Ecto neural progenitor cell (in vitro differentiated cells): Measurements from ENCODE around the gene ZBTB9.

Experiments
- DNase-seq: peaks from one replicate; pipeline ENCODE4 v3.0.0-alpha.2; 2018; ENCODE audit warnings: low spot score

The ZBTB9 gene

GRCh38 chr6:33433001-33433543 is 21.3 kb upstream of the ZBTB9 start:
- DNase-seq, result no peak

- DNase-seq, result no peak
Measured at GRCh38 chr6:33433544-33434191, 20.7 kb upstream of the ZBTB9 start.

DNA sequence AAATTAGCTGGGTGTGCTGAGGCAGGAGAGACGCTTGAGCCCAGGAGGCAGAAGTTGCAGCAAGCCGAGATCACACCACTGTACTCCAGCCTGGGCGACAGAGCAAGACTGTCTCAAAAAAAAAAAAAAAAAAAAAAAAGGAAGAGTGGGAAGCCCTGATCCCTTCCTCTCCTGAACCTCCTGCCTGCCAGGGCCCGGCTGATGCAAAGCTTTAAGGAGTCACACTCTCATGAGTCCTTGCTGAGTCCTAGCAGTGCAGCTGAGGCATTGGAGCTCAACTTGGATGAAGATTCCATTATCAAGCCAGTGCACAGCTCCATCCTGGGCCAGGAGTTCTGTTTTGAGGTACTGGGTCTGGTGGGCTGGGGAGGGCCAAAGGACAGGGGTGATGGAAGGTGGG is 19.4 kb upstream of the ZBTB9 start:
- no peak for DNase-seq

- DNase-seq, result no peak
Measured at GRCh38 chr6:33437666-33438065, 16.7 kb upstream of the ZBTB9 start.

DNA sequence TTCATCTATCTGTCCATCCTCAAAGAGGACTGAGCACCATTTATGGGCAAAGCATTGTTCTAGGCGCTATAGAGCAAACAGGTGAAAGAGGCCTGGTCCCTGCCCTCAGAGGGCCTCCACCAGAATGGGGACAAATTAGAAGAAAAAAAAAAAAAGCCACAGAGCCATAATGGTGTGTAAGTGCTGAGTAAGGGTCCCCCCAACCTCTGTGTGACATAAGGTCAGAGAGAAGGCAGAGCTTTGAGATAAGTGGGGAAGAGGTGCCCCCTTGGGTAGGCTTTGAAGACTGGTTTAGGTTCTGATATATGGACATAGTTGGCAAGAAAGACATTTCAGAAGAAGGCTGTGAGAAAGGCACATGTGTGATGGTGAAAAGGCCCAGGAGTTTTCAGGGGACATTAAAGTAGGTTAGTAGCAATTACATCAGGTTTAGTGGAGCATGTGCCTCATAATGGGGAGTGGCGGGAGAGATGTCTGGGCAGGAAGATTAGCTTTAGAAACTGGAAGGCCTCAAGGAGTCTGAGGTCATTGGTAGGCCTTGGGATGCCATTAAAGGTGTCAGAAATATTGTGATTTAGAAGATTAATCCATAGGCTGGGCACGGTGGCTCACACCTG is 15.3 kb upstream of the ZBTB9 start:
- DNase-seq, result no peak

- DNase-seq, result no peak
Measured at GRCh38 chr6:33439956-33440648, 14.3 kb upstream of the ZBTB9 start.

- DNase-seq, result no peak
Measured at GRCh38 chr6:33440649-33441309, 13.6 kb upstream of the ZBTB9 start.

DNA sequence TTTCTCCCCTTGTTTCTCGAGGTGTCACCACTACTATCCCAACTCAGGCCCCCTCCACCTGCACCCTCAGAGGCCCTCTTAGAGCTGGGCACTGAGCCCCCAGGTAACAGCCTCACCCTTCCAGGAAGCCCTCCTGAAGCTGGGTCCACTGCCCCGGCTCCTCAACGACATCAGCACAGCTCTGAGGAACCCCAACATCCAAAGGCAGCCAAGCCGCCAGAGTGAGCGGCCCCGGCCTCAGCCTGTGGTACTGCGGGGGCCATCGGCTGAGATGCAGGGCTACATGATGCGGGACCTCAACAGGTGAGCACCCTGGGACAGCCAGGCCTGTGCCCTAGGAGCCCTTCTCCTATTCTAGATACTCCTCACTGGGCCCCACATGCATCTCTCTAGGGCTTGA is 12.9 kb upstream of the ZBTB9 start:
- DNase-seq, result no peak

- no peak for DNase-seq
Measured at GRCh38 chr6:33442283-33442682, 12.1 kb upstream of the ZBTB9 start.

- DNase-seq, result no peak
Measured at GRCh38 chr6:33443025-33443424, 11.4 kb upstream of the ZBTB9 start.

- DNase-seq, result no peak
Measured at GRCh38 chr6:33443619-33444504, 10.5 kb upstream of the ZBTB9 start.

DNA sequence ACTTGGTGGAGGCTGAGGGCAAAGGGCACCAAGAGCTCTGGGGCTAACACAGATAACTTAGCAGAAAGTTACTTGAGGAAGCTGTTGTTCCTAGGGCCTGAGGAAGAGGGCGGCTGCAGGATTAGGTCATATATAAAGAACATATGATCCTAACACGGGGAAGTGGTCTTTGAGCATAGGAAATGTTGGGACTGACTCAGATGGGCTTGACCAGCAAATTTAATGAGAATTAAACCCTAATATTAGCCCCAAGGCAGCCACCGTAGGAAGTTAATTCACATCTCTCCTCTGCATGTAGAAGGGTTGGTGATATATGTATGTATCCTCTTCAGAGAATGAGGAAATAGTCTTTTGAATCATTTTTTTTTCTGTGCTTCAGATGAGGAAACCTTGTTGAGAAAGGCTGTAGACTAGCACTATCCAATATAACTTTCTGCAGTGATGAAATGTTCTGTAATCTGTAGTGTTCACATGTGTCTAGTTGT is 9.2 kb upstream of the ZBTB9 start:
- DNase-seq, result no peak

DNA sequence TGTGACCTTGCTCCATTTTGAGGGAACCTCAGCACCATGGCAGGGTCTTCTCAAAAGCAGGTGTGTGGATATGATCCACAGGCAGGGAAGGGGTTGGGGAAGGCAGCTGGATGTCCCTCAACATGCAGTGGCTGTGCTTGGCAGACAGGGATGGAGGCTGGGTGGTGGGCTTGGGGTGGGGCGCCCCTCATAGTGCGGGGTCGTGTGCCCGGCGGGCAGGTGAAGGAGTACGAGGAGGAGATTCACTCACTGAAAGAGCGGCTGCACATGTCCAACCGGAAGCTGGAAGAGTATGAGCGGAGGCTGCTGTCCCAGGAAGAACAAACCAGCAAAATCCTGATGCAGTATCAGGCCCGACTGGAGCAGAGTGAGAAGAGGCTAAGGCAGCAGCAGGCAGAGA is 8.0 kb upstream of the ZBTB9 start:
- DNase-seq, result no peak

DNA sequence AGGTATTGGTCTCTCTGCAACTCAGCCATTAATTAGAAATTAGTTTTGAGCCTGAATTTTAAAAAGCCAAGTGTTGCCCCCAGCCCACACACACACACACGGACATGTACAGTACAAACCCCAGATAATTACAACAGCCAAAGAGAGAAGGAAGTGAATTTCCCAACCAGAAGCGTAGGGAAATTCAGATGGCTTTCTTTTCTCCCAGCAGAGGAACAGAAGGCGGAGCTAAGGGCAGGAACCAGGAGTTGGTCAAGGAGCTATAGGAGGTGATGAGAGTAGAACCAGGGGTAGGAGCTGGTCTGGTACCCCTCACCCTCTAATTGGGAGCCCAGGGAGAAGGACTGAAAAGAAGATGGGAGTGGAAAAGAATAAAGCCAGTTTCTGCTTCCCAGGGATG is 3.9 kb upstream of the ZBTB9 start:
- DNase-seq, result no peak

- DNase-seq, result no peak
Measured at GRCh38 chr6:33451606-33452005, 2.8 kb upstream of the ZBTB9 start.

GRCh38 chr6:33452496-33452895 is 1.9 kb upstream of the ZBTB9 start:
- no peak for DNase-seq

DNA sequence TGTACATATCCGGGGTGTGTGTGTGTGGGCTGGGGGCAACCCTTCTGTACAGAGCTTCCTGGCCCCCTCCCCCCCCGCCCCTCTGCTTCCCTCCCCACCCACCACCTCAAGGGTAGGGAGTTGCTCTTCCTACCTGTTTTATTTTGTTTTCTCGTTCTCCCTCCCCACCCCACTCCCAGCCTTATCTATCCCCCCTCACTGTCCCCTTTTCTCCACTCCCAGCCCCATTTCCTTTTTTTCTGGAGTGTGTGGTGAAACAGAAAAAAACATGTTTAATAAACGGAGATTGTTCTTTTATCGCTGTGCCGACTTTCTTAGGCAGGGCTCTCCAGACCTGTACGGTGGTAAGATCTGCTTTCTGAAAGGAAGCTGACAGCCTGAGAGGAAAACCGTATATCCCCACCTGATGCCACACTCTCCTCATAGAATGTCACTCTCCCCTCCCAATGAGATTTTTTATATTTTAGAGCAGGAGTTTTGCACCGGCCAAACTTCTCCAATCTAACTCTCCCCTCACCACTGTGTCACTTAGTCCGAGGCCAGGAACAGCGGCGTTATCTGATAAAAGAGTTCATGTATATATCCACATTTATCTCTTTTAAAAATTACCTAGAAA is 875 bp upstream of the ZBTB9 start:
- no peak for DNase-seq

GRCh38 chr6:33455051-33455450 is 675 bp downstream of the ZBTB9 start:
- DNase-seq, result no peak

DNA sequence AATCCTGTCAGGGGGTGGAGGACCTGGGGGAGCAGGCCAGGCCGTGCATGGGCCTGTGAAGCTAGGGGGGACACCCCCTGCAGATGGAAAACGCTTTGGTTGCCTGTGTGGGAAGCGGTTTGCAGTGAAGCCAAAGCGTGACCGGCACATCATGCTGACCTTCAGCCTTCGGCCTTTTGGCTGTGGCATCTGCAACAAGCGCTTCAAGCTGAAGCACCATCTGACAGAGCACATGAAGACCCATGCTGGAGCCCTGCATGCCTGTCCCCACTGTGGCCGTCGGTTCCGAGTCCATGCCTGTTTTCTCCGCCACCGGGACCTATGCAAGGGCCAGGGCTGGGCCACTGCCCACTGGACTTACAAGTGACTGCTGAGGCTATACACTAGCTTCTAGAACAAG is 1.8 kb downstream of the ZBTB9 start:
- DNase-seq, result no peak

DNA sequence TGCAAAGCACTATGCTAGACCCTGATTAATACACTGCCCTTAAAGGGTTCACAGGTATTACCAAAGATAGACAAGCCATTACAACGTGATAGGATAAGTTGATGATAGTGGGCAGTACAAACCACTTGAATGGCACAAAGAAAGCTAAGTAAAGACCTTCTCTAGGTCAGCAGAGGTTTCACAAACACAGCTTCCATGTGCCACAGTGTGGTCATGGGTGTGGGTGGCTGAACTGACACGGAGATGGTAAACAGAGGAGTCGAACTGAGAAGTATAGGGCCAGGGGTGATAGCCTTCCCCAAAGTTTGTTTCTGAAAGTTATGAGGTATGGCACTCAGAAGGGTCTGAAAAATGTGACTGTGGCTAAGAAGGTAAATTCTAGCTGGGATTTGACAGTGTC is 4.3 kb downstream of the ZBTB9 start:
- no peak for DNase-seq

GRCh38 chr6:33459226-33459625 is 4.8 kb downstream of the ZBTB9 start:
- no peak for DNase-seq
